Limb (tissue), 2 donors: Measurements from ENCODE around the gene NQO2.
A peak's percentile ranks its signal among the peaks of the same experiment; 100 is the strongest.
"Not testable (repeated sequence)": the region's sequence is repeated elsewhere in the genome, so short reads cannot be mapped to it uniquely, and the experiment has no call there.

Experiments used
- DNase-seq, 2 donors: peaks; one replicate each; pipeline ENCODE4 v3.0.0-alpha.2; 2016; ENCODE audit errors: extremely low spot score in 2 of 2

Gene NQO2

DNA sequence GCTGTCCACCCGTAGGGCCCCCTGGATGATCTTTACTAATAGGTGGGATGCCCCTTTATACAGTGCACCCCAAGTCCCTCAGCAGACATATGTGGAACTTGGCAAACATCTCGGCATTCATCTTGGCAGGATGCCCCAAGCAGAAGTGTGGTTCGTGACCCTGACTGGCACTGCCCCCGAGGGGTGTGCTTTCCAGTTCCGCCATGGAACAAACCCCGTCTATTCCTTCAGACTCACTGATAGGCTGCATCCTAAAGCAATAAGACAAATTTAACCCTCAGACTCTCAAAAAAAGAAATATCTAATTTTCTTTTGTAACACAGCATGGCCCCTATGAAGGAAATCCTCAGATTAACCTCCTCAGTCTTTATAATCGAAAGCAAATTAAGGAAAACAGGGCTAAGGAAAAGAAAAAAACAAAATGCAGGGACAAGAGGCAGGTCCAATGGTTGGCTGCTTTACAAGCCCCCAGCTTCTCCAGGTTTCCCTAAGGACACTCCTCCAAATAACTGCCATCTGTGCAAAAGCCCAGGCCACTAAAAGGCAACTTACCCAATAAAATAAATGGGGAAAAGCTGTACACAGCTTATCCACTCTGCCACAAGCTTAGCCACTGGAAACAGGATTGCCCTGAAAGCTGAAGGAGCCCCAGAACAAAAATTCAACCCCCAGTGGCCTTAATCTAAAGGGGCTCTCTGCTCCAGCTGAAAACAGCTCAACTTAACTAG lies 38.1 kb downstream of the NQO2 start:
- no peak for DNase-seq

DNA sequence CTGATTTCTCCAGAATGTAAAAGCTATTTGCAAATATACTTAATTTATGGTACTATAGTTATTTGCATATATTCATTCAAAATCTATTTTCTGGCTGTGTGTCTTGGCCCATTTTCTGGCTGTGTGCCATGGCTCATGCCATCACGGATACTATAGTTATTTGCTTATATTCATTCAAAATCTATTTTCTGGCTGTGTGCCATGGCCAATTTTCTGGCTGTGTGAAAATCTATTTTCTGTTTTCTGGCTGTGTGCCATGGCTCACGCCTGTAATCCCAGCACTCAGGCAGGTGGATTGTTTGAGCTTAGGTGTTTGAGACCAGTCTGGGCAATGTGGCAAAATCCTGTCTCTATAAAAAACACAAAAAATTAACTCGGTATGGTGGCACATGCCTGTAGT lies 39.7 kb downstream of the NQO2 start:
- no peak for DNase-seq

DNA sequence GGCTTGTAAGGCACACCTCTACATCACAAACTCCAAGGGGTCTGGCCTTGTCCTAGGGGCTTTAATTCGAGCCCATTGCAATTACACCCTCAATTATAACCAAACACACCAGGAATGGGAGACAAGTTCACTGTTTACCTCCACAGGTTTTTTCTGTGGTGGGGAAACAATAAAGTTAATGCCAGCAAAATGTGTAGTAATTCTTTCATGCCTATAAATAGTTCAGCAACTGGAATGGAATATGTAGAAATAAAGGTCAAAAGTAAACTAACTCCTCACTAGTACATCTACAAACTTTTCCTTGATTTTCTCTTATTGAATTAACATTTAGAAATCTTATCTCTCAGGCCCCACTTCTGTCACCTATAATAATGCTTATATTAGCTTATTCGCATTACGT lies 41.5 kb downstream of the NQO2 start:
- no peak for DNase-seq

DNA sequence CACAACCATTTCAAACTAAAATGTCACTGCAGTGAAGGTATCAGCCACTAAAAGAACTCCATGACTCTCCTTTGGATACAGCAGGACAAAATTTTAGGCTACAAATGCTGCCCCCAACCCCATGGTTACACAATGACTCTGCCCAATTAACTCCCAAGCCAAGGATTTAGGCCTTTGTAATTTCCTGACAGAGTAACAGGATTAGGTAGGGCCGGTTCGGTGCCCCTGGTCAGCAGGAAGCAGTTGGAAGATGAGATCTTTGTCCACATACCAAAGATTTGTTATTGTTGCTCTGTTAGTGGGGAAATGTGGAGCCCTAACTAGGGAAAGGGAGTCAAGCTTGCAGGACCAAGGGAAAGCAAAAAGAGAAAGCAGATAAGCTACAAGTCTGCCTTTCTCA lies 41.9 kb downstream of the NQO2 start:
- no peak for DNase-seq

DNA sequence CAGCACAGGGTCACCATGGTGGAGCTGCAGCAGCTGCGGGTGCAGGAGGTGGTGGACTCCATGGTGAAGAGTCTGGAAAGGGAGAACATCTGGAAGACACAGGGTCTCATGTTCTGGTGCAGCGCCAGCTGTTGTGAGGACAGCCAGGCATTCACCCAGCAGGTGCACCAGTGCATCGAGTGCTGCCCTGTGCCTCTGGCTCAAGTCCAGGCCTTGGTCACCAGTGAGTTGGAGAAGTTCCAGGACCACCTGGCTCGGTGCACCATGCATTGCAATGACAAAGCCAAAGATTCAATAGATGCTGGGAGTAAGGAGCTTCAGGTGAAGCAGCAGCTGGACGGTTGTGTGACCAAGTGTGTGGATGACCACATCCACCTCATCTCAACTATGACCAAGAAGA lies 45.7 kb downstream of the NQO2 start:
- DNase-seq = no peak

DNA sequence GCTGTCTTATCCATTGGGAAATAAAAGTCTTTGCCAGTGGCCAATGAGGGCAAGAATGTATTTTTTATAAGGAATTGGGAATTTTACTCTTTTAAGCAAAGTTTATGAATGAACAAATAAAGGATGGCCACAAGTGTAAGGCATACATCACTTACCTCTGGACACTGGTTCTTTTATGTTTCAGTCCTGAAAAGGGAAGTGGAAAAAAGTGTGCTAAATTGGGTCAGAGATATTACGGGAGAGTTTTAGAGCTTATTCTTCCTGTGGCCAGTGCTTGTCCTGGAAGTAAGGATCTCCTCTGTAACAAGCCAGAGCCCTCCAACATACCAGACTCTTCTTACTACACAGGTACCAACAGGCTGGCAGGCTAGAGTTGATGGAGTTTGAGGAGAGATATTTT lies 46.1 kb downstream of the NQO2 start:
- no peak for DNase-seq

DNA sequence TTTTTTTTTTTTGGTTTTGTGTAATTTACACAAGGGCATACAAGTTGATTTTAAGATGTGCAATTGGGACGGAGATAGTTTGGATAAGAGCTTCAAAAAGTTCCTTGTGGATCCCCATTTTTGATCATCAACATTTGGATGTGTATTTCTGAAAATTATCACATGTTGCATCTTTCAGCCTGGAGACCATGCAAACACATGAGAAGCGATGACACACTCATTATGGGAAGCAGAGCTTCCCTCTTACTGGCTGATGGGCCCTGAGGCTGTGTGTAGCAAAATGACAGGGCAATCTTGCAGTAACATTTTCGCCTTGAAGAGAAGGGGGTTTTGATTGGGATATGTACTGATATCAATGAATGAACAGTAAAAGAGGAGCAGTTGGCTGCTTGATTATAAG lies 46.6 kb downstream of the NQO2 start:
- DNase-seq = no peak

DNA sequence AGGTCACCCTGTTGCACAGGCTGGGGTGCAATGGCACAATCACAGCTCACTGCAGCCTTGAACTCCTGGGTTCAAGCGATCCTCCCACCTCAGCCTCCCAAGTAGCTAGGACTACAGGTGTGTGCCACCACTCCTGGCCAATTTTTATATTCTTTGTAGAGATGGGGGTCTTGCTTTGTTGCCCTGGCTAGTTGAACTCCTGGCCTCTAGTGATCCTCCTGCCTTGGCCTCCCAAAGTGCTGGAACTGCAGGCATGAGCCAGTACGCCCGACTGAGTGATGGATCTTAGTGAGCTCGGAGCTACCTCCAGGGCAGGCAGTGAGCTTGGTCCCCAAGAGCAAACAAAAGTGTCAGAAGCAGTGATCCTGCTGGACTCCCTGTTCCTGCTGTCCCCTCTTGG lies 48.3 kb downstream of the NQO2 start:
- not testable (repeated sequence) for DNase-seq

DNA sequence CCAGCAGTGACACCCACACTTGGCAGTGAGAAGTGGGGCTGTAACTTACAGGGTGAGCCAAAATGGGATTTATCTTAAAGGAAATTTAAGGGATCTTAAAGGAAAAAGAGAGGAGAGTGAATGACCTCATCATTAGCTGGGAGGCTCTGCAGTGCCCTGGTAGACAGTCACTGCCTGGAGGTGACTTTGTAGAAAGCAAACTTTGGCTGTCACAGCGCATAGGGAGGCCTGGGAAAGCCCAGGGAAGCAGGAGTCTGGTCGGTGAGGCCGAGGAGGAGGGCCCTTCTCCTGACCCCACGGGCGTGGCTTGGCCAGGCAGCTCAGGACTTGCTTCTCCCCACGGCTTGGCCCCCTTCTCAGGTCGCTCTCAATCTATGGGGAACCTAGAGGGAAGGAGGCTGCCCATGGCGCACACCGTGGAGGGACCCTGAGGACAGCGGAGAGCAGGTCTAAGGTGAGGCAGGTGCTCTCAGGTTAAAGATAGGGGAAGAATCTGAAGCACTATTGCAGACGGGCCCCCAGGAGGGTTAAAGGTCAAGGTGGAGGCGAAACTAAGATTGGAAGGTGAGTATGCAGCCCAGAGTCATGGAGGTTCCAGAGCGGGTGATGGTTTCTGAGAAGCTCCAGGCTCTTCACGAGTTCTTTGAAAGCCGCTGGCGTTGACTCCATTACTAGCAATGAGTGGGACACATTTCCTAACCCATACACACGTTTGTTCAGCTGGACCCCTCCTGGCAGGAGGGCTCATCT lies 53.0 kb downstream of the NQO2 start:
- DNase-seq = no peak

DNA sequence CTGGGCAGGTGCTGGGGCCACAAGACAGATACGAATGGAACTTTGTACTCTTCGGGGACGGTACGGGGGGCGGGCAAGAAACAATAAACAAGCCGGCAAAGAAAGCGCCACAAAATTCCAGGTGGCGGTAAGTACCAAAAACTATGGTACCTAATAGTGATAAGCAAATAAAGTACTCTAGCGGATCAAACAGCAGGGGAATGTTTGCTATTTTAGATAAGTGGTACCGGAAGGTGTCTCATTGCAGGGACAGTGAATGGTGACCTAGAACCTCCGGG lies 53.5 kb downstream of the NQO2 start:
- no peak for DNase-seq

DNA sequence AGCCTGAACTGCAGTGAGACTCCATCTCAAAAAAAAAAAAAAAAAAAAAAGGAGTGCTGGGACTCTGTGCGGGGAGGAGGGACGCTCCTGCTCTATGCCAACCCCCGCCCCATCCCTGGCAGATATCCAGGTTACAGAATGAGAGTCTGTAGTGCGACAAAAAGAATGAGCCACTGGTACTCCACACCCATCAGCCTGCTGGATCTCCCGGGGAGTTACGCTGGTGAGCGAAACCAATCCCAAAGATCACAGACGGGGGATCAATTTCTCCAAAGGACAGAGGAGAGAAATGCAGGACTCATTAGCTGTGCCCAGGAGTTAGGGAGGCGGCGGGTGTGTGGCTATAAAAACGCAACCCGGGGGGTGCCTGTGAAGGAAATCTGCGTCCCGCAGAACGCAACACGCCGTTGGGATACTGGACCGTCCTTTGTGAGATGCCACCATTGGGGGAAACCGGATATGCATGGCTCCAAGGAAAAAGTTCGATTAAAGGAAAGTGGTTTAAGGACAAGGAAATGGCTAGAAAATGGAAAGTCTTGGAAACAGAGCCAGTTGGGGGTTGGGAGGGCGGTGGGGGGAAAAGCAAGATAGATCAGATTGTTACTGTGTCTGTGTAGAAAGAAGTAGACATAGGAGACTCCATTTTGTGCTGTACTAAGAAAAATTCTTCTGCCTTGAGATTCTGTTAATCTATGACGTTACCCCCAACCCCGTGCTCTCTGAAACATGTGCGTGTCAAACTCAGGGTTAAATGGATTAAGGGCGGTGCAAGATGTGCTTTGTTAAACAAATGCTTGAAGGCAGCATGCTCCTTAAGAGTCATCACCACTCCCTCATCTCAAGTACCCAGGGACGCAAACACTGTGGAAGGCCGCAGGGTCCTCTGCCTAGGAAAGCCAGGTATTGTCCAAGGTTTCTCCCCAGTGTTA lies 54.8 kb downstream of the NQO2 start:
- DNase-seq = peak in 1 of 2 donors; percentile 72

DNA sequence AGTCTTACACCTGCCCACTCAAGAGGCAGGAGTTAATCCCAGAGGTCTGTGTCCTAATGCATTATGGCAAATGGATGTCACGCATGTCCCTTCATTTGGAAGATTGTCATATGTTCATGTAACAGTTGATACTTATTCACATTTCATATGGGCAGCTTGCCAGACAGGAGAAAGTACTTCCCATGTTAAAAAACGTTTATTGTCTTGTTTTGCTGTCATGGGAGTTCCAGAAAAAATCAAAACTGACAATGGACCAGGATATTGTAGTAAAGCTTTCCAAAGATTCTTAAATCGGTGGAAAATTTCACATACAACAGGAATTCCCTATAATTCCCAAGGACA lies 55.4 kb downstream of the NQO2 start:
- not testable (repeated sequence) for DNase-seq

DNA sequence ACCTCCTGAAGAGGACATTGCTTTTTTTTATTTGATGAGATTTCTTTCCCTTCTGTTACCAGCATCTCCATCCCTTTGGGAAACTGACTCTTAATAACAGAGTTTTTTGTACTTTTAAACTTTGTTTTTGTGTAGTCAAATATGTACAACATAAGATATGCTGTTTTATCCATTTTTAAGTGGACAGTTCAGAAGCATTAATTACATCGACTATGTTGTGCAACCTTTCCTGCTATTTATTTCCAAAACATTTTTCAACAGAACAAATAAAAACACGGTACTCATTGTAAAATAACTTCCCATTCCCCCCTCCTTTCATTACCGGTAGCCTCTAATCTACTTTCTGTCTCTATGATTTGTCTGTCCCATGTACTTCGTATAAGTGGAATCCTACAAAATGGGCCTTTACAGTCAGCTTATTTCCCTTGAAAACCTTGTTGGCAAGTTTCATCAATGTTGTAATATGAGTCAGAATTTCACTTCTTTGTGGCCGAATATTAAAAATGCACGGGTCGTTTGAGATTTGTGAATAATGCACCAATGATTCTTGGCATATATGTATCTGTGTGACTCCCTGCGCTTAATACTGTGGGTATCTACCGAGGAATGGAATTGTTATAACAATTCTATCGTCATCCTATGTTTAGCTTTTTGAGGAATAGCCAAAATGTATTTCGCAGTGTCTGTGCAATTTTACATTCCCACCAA lies 57.5 kb downstream of the NQO2 start:
- no peak for DNase-seq

DNA sequence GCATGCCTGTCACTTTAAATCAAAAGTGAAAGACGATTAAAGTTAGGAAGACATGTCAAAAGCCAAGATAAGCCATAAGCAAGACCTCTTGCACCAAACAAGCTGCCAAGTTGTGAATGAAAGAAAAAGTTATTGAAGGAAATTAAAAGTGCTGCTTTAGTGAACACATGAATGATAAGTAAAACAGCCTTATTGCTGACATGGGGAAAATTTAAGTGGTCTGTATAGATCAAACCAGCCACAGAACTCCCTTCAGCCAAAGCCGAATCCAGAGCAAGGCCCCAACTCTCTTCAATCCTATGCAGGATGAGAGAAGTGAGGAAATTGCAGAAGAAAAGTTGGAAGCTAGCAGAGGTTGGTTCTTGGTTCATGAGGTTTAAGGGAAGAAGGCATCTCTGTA lies 59.3 kb downstream of the NQO2 start:
- no peak for DNase-seq

DNA sequence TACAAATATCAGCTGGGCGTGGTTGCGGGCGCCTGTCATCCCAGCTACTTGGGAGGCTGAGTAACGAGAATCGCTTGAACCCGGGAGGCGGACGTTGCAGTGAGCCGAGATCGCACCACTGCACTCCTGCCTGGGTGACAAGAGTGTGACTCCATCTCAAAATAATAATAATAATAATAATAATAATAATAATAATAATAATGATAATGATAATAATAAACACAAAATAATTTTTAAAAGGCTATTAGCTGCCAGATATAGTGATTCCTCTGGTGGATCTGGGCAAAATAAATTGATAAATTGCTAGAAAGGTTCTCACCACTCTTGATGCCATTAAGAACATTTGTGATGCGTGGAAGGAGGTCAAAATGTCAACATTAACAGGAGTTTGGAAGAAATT lies 60.4 kb downstream of the NQO2 start:
- DNase-seq = not testable (repeated sequence)

DNA sequence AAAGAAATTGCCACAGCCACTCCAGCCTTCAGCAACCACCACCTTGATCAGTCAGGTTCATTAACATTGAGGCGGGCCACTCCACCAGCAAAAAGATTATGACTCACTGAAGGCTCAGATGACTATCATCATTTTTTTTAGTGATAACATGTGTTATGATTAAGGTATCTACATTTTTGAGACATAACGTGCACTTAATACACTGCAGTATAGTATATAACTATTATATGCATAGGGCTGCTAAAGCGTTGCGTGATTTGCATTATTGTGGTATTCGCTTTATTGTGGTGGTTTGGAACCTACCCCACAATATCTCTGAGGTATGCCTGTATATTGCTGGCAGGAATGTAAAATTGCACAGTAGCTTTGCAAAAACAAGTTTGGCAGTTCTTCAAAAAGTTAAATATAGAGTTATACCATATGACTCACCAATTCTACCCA lies 61.8 kb downstream of the NQO2 start:
- DNase-seq = no peak

DNA sequence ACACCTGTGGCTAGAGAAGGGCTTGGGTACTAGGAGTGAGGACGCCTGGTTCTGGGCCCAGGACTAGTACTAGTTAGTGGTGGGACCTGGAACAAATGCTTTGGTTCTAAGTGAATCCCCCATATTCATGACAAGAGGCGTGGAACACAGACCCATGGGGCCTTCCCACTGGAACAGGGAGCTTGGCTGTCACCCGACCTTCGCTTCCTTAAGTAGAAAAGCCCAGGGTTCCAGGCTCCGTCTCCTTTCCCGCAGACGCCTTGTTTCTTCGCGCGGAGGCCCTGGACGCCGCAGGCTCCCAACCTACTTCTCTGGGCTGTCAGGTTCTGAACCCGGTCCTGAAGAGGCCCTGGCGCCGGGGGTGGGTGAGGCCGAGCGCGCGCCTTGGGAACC lies 63.6 kb downstream of the NQO2 start:
- DNase-seq = not testable (repeated sequence)

DNA sequence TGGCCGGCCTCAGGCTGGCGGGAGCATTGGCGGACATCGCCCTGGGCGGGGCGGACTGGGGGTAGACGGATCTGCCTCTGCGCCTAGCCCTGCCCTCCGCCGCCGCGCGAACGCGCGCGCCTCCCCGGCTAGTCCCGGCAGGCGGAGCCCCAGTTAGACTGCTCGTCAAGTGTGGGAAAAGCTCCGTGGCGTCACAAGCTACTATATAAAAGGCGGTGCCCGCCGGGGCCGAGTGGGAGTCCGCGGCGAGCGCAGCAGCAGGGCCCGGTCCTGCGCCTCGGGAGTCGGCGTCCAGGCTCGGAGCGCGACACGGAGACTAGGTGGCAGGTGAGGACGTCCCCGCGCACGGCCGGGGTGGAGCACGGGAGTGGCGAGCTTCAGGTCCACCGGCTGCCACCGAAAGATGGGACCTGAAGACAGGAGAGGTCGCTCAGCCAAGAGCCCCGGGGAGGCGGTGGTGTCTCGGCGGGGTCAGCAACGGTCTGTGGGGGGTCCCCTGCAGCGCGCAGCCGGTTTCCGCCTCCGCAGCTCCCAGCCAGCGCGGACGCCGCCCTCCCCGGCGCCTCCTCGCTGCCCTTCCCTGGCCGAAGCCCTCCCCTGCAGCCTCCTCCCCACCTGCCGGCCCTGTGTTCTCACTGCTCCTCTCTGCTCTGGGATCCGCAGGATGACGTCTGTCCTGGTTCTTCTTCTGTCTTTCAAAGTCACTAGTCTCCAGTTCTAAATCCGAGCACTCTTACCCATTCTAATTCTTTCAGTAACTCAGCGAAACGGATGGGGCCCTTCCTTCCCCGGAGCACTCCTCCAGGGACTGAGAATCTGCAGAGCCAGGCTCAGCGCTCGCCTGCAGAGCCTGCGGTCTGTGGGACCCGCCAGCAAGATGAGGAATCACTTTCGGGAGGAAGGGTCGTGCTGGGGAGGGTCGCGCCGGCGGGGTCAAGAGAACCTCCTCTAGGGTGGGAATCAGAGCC lies 64.3 kb downstream of the NQO2 start:
- DNase-seq = peak; percentile 89 to 90

DNA sequence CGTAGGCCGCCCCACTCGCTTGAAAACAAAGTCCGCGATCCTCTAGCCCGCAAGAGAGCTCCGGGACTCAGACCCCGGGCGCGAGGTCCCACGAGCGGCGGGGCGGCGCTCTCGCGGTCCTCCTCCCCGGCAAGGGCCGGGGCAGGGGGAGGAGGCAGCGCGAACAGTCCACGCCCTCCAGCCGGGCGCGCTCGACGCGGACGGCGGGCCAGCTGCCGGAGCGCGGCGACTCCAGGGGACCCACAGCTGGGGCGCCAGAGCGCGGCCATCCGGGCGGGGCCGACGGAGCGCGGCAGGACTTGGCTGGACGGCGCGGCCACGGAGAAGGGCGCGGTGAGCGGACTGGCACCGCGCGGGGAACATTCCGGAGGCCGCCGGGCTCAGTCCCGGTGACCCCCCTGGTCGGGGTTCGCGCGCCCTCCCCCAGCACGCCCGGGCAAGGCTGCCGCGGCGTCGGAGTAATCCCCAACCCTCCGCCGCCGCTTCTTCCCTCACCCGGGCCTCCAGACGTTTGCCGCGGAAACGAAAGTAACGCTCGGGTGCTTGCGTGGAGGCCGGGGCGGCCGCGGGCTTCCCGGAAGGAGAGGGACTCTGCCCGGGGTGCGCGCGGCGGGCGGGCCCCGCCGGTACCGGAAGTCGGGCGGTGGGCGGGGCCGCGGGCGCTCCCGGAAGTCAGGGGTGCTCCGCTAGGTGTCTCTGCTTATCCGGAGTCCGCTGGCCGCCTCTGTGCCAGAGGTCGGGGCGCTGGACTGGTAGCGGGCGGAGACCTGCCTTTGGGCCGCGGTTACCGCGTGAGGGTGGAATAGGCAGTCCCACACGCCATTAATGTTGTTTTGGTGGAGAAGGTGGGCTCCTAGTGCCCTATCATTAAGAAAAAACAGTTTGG lies 68.9 kb downstream of the NQO2 start, which contains the start of gene RIPK1:
RIPK1 (plus strand) TSS at position 166 of the 886 bp plus-strand sequence. CDS start 8,330 bp downstream, outside the sequence.
- DNase-seq = peak; percentile 88 to 95
